Stimulated activated CD4-positive, alpha-beta T cell treated with anti-CD3 and anti-CD28 coated beads, Interleukin-15, amount 100 ng/mL, for 48 hours (primary cell): ENCODE results near the gene PARD3.
"Not testable (repeated sequence)": the region's sequence is repeated elsewhere in the genome, so short reads cannot be mapped to it uniquely, and the experiment has no call there.

ENCODE experiments used
- DNase-seq, 2 donors: peaks; one replicate each; pipeline ENCODE4 v3.0.0-alpha.2; 2020; ENCODE audit warnings: low read depth in 2 of 2

PARD3 gene

DNA sequence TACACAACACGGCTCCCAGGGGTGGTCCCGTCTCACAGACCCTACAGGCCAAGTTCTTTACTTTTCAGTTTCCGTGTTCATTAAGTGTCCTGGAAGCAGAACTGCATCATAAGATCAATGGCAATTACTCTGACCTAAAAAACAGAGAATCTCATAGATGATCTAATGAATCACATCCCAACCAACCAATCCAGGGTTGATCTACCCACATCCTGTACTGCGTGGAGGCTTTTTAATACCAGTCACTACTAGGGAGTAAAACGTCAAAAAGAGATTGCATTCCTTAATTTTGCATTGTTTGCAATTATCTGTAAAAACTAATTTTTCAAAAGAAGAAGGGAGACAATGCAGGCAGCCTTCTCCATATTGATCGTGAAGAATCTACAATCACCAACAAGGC is 72.6 kb downstream of the PARD3 start:
- no peak for DNase-seq

- DNase-seq = not testable (repeated sequence)
Observed at GRCh38 chr10:34741087-34741486, 74.0 kb downstream of the PARD3 start.

- no peak for DNase-seq
Observed at GRCh38 chr10:34740321-34740720, 74.8 kb downstream of the PARD3 start.

- DNase-seq = no peak
Observed at GRCh38 chr10:34739915-34740314, 75.2 kb downstream of the PARD3 start.

GRCh38 chr10:34737772-34738169 is 77.3 kb downstream of the PARD3 start:
- no peak for DNase-seq

GRCh38 chr10:34736976-34737771 is 77.9 kb downstream of the PARD3 start:
- DNase-seq = no peak

- no peak for DNase-seq
Observed at GRCh38 chr10:34734918-34735317, 80.2 kb downstream of the PARD3 start.

DNA sequence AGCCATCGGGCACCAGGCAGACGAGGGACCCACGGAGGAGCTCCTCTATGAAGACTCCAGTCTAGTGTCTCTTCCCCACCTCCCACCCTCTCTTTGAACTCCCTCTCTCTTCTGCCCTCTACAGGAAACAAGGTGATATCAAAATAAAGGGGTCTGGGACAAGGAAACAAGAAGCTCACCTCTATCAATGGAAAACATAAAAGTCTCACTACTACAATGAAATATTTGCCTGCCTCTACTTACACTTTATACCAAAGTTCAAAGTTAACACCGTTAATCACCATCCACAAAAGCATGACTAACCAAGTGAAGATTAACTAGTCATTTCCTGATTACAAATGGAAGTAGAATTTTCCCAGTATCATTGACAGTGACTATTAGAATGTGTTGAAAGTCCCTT is 82.2 kb downstream of the PARD3 start:
- no peak for DNase-seq

DNA sequence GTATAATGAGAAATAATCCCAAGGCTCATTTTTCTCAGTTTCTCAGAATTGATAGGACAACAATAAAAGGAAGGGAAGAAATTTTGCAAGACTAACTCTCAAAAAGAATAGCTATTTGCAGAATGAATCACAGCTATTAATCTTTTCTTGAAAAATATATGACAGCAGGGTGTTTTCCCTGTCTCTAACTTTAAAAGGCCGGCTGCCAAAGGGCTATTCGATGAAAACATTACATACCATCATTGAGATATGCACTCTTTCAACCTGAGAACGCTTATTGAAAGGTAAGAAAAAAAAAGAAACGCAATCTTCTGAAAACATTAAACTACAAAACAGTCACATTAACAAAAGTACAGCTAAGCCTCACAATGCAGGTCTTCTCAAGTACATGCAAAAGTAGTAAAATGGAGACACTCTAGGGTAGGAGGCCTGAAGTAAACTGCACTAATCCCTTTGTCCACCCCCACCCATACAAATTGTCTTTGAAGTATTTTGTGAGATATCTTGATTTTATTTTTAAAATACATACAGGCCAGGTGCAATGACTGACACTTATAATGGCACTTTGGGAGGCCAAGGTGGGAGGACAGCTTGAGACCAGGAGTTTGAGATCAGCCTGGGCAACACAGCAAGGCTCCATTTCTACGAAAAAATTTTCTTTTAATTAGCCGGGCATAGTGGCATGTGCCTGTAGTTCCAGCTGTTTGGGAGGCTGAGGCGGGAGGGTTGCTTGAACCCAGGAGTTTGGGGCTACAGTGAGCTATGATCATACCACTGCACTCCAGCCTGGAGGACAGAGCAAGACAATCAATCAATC is 83.0 kb downstream of the PARD3 start:
- DNase-seq = no peak

DNA sequence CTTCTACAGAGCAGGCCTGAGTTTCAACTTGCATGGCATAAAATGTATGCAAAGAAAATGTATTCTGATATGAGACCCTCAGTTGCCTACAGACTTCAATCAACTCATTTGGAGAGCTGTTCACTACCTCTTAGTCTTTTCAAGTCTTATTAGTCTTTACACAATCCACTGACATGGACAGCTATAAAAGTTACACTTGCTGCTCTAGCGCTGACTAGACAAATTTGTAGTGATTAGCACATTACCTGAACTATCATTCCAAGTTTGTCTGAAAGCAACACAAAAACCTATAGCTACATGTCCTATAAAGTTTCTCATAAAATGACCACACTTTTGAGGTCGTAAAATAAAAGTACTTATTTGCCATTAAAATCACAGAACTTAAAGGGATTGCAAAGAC is 83.9 kb downstream of the PARD3 start:
- DNase-seq = no peak

GRCh38 chr10:34730726-34731125 is 84.4 kb downstream of the PARD3 start:
- DNase-seq = no peak

GRCh38 chr10:34729619-34730018 is 85.5 kb downstream of the PARD3 start:
- DNase-seq = no peak

GRCh38 chr10:34728361-34728760 is 86.7 kb downstream of the PARD3 start:
- DNase-seq = no peak

- no peak for DNase-seq
Observed at GRCh38 chr10:34727595-34728033, 87.5 kb downstream of the PARD3 start.

- no peak for DNase-seq
Observed at GRCh38 chr10:34726862-34727261, 88.2 kb downstream of the PARD3 start.

DNA sequence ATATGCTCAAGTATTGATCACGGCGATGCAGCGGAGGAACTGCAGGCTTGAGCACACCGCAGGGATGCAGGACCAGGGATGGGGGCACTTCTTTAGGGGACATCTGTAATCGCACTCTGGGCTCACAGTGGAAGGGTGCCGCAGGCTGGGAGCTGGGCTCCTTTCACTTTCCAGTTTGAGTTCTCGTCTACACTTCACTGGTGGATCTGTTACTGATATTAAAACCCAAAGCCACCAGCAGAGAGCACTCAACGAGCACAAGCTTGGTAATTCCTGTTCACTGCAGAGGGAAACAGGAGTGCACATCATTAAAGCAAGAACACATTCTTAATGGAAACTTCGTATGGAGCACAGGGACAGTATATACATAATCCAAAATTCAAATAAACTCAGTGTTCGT is 91.3 kb downstream of the PARD3 start:
- DNase-seq = no peak

- DNase-seq = no peak
Observed at GRCh38 chr10:34722404-34722803, 92.7 kb downstream of the PARD3 start.

DNA sequence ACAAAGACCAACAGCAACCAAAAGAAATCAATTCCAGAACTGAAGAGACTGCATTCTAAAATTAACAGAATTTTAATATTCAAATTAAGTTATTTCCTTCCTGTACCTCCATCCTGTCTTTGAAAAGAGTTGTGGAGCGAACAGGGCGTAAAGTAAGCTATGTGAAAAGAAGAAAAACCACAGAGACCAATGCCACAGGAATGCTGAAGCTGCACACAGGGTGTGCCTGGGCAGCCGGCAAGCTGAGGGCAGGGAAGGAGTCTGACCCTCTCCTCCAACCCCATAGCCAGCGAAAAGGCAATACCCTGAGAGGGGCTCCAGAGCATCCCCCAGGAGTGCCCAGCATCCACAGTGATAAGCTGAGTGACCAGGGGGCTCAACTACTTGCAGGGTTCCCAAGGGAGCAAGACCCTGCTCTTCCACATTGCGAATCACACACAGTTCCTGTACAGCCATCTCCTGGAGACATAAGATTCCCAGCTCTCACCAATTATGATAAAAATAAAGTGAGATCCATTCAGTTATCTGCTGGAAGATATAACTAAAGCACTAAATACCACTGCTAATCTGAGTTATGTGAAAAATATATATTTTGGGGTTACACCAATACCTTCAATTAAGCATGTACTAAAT is 93.8 kb downstream of the PARD3 start:
- no peak for DNase-seq

GRCh38 chr10:34719746-34720145 is 95.3 kb downstream of the PARD3 start:
- DNase-seq = no peak

- DNase-seq = no peak
Observed at GRCh38 chr10:34719328-34719727, 95.8 kb downstream of the PARD3 start.

- no peak for DNase-seq
Observed at GRCh38 chr10:34717429-34717828, 97.7 kb downstream of the PARD3 start.

- no peak for DNase-seq
Observed at GRCh38 chr10:34716958-34717357, 98.1 kb downstream of the PARD3 start.

DNA sequence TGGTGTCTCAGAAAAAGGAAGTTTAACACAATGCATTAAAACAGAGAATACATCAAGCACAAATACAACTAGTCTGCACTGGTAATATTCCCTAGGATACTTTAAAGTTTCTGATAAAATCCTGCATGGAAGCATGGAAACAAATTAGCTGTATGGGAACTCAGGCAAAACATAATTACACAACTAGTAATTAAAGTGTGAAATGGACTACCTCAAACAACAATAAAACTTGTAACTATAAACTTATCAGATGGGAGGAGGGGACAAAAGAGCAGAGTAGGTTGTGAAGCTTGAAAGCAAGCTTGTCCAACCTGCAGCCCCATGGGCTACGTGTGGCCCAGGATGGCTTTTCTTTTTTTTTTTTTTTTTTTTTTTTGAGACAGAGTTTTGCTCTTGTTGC is 98.9 kb downstream of the PARD3 start:
- no peak for DNase-seq
